RPMI7951 (cell line): ENCODE data around the gene PSG3. TPM values are rescaled to one million over a fixed set of nuclear protein-coding genes. Genes with fewer than 3 reads are reported as not detected.
"Not testable (repeated sequence)": the region's sequence is repeated elsewhere in the genome, so short reads cannot be mapped to it uniquely, and the experiment has no call there.

ENCODE experiments used
- DNase-seq: peaks from one replicate; pipeline ENCODE4 v3.0.0-alpha.2; 2012; ENCODE audit warnings: low read depth
- total RNA-seq: library from RNA; depleted of rRNA; stranded (reverse); fragments of >200 nt; shearing (Covaris generic); gene quantifications from 2 replicates; pipeline ENCODE4 v1.2.3, GENCODE V29; 2014; rRNA removed

The PSG3 gene
- total RNA-seq, 1 experiment from 2014 or later: not detected

GRCh38 chr19:42695811-42696503, 44.3 kb downstream of the PSG3 start:
- no peak for DNase-seq

GRCh38 chr19:42693760-42694350, 46.4 kb downstream of the PSG3 start:
- peak; percentile 44 for DNase-seq

- DNase-seq: peak; percentile 46
Observed at GRCh38 chr19:42683917-42684513, 56.3 kb downstream of the PSG3 start.

- DNase-seq: not testable (repeated sequence)
Observed at GRCh38 chr19:42676326-42676725, 64.0 kb downstream of the PSG3 start.

GRCh38 chr19:42674549-42674948, 65.7 kb downstream of the PSG3 start:
- DNase-seq: not testable (repeated sequence)

Other genes starting within 250 kb of the PSG3 start
- gene CEACAM1, start 212.0 kb downstream of the PSG3 start, total RNA-seq: 0.12 and 0.20 TPM in 2 replicates
- gene CEACAM8, start 145.6 kb downstream of the PSG3 start, total RNA-seq: not detected in 2 replicates
- gene PSG8, start 25.2 kb upstream of the PSG3 start, total RNA-seq: not detected in 2 replicates
- gene PSG1, start 139.2 kb upstream of the PSG3 start, total RNA-seq: 0.24 TPM in 1 of 2 replicates, not detected in the other
- not detected in 2 replicates for gene PSG6, start 177.4 kb upstream of the PSG3 start, total RNA-seq
- not detected in 2 replicates for gene PSG7, start 196.7 kb upstream of the PSG3 start, total RNA-seq